ENCODE data around the gene PKD1. TPM values are rescaled to one million over a fixed set of nuclear protein-coding genes. Genes with fewer than 3 reads are reported as not detected.

Gene PKD1
- total RNA-seq, 4 donors from 2014 or later, result 207 to 542 (median 381) TPM

GRCh38 chr16:2149630-2150417, 14.1 kb upstream of the PKD1 start:
- no peak for DNase-seq (ENCODE audit: low spot score in 2 of 2)
- no peak overlapping the region for H3K4me3 ChIP-seq
- TF ChIP-seq CTCF (IDR thresholded peaks at IDR 0.05) (no peak), EP300 (IDR thresholded peaks at IDR 0.05) (no peak), POLR2A (IDR thresholded peaks at IDR 0.05) (no peak)

GRCh38 chr16:2148714-2149629, 13.3 kb upstream of the PKD1 start:
- peaks cover 0 to 9% (median 0%) of the 10 kb centered on the region in 3 donors for H3K36me3 ChIP-seq
- H3K4me3 ChIP-seq, result peak overlapping the region in 3 of 4 donors; percentile 15 to 55 (median 50)
- H3K4me1 ChIP-seq, result peaks cover 0 to 62% (median 53%) of the 10 kb centered on the region in 4 donors
- DNase-seq (ENCODE audit: low spot score in 2 of 2), result no peak
- H3K27ac ChIP-seq, result peak overlapping the region in 2 of 4 donors; percentile 60 to 66
- TF ChIP-seq POLR2A (IDR thresholded peaks at IDR 0.05), result no peak
- TF ChIP-seq CTCF (IDR thresholded peaks at IDR 0.05), result peak in 2 of 5 experiments; percentile 29 to 45
- TF ChIP-seq EP300 (IDR thresholded peaks at IDR 0.05), result no peak
- WGBS, 2 donors, result 7 to 11% methylated on average over 9 to 15 of the region's 62 CpGs
- no peaks in the 10 kb centered on the region for H3K9me3 ChIP-seq
- no peaks in the 10 kb centered on the region for H3K27me3 ChIP-seq

More at GRCh38 chr16:2149630-2150417, 14.1 kb upstream of the PKD1 start:
- Histone ChIP-seq H3K27me3 (no peaks in the 10 kb centered on the region), H3K9me3 (no peaks in the 10 kb centered on the region), H3K27ac (no peak overlapping the region), H3K36me3 (peaks cover 0 to 9% (median 0%) of the 10 kb centered on the region in 3 donors), H3K4me1 (peaks cover 0 to 69% (median 59%) of the 10 kb centered on the region in 4 donors)
- WGBS, 2 donors, result 50 to 64% methylated on average over 19 to 24 of the region's 24 CpGs

- WGBS, 2 donors, result 20 to 32% methylated on average over 16 to 20 of the region's 55 CpGs
- peak in 1 of 2 donors; percentile 46 for DNase-seq (ENCODE audit: low spot score in 2 of 2)
- H3K27ac ChIP-seq, result peak within 1 kb of the TSS; percentile 58 to 81 (median 70)
These were observed 12.4 kb upstream of the PKD1 start, which contains the start of gene RAB26 for GRCh38 chr16:2147981-2148671. TSS of gene RAB26 (plus strand) at chr16:2148625. CDS start at chr16:2148784, 159 bp downstream.

GRCh38 chr16:2147378-2147777, 11.7 kb upstream of the PKD1 start:
- peaks cover 0 to 9% (median 0%) of the 10 kb centered on the region in 3 donors for H3K36me3 ChIP-seq
- H3K27me3 ChIP-seq, result no peaks in the 10 kb centered on the region
- no peak for DNase-seq (ENCODE audit: low spot score in 2 of 2)
- peaks cover 0 to 46% (median 37%) of the 10 kb centered on the region in 4 donors for H3K4me1 ChIP-seq
- WGBS, 2 donors, result 71 to 89% methylated on average over 1 to 4 of the region's 6 CpGs
- TF ChIP-seq EP300 (IDR thresholded peaks at IDR 0.05) (no peak), CTCF (IDR thresholded peaks at IDR 0.05) (no peak), POLR2A (IDR thresholded peaks at IDR 0.05) (no peak)
- peak overlapping the region in 1 of 4 donors; percentile 81 for H3K27ac ChIP-seq
- no peaks in the 10 kb centered on the region for H3K9me3 ChIP-seq
- H3K4me3 ChIP-seq, result no peak overlapping the region

More at GRCh38 chr16:2147981-2148671, 12.4 kb upstream of the PKD1 start, which contains the start of gene RAB26:
- Histone ChIP-seq H3K36me3 (peaks cover 0 to 9% (median 0%) of the 10 kb centered on the region in 3 donors), H3K9me3 (no peaks in the 10 kb centered on the region), H3K27me3 (no peaks in the 10 kb centered on the region), H3K4me3 (peak within 1 kb of the TSS; percentile 15 to 55 (median 39)), H3K4me1 (peaks cover 0 to 53% (median 45%) of the 10 kb centered on the region in 4 donors)
- TF ChIP-seq POLR2A (IDR thresholded peaks at IDR 0.05) (no peak), EP300 (IDR thresholded peaks at IDR 0.05) (peak in 1 of 2 donors; percentile 31), CTCF (IDR thresholded peaks at IDR 0.05) (no peak)
